Left ventricle myocardium superior (tissue), 1 donor: ENCODE measurements around the gene RASGRF2. TPM values are rescaled to one million over a fixed set of nuclear protein-coding genes. Genes with fewer than 3 reads are reported as not detected.
A peak's percentile ranks its signal among the peaks of the same experiment; 100 is the strongest.
"Not testable (repeated sequence)": the region's sequence is repeated elsewhere in the genome, so short reads cannot be mapped to it uniquely, and the experiment has no call there.

Experiments used
- ATAC-seq: fragments of 200-7000 bp; cut with Tn5 transposase; one replicate; pipeline ENCODE4 v1.9.1; 2020; ENCODE audit warnings: mild to moderate bottlenecking, moderate library complexity
- DNase-seq: peaks from one replicate; pipeline ENCODE4 v3.0.0-alpha.2; 2020
- intact Hi-C: fragments of 100-400 bp; cut with micrococcal nuclease; formaldehyde crosslinking; loops from one replicate; pipeline ENCODE4 v1.11.0; 2022
- total RNA-seq: library from RNA; stranded (reverse); fragmentation: NEBNext Ultra II Directional; extraction: Animal tissue kit (Norgen Biotek cat#: 25700); gene quantifications from one replicate; pipeline ENCODE4 v1.2.1, GENCODE V29; 2021
- donor health status: DM: no; HTN: yes; CAD: no; lungs with severe emphysema.

Gene RASGRF2
- total RNA-seq, 1 donor from 2014 or later, result 6.5 TPM

DNA sequence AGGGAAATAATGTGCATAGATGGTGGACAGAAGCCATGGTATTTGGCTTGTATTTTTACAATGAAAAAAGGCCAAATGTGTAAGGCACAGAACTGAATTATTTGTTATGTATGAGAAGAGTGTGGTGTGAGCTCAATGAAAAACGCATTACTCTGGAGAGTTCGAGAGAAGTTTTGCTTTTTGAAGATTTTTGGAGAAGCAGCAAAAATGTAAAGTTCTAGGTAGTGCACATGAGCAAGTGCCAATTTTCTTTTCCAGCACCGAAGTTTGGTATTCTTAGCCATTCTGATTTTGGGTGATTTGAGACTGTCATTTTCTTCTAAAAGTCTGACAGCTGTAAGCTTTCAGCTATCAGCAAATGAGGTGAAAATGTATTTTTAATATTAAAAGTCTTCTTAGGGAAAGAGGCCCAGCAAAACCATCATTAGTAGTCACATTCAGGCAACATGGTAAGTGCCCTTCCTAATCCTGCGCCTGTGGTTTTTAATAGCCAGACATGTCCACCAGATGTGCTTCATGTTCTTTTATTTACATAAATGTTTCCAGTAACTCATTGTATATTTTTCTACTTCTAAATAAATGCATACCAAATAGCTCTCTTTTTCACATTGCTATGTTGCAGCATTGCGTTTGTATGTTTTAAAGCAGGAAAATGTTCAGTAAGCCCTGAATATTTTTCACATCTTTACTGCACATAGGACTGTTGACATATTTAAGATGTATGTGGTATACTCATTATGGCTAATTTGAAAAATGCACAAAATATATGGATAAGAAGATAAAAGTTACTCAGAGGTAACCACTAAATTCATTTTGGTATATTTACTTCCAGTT, 50.4 kb downstream of the RASGRF2 start:
- ATAC-seq (no peak), DNase-seq (no peak)
- intact Hi-C loops, result no loop called here

DNA sequence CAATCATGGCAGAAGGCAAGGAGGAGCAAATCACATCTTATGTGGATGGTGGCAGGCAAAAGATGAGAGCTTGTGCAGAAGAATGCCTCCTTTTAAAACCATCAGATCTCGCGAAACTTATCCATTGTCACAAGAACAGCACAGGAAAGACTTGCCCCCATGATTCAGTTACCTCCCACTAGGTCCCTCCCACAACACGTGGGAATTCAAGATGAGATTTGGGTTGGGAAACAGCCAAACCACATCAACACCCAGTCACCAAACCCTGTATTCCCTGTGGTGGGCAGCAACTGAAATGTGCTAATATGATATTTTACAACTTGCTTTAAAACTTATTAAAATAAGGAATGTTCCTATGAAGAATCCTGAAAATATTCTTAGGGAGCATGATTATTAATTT, 54.2 kb downstream of the RASGRF2 start:
- intact Hi-C loops, result no loop called here
- DNase-seq, result no peak

DNA sequence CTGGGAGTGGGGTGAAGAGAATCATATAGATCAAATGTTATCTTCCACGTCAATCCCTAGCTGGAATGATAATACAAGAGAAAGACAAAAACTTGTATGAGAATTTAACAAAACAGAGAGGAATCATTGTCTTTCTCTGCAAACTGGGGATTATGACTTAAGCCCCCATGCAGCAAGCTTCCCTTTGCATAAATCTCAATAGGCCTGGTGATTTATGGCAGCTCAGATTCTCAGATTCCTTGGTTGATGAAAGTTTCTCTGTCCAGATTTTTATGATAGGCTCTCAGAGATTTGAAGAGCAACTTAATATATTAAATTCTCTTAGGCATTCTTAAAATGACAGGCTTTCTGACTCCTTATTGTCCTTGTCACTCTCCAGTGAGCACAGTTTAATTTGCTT, 56.0 kb downstream of the RASGRF2 start:
- ATAC-seq (no peak), DNase-seq (no peak)
- intact Hi-C loops, result no loop called here

More for the DNA sequence above, 54.2 kb downstream of the RASGRF2 start:
- ATAC-seq, result no peak

DNA sequence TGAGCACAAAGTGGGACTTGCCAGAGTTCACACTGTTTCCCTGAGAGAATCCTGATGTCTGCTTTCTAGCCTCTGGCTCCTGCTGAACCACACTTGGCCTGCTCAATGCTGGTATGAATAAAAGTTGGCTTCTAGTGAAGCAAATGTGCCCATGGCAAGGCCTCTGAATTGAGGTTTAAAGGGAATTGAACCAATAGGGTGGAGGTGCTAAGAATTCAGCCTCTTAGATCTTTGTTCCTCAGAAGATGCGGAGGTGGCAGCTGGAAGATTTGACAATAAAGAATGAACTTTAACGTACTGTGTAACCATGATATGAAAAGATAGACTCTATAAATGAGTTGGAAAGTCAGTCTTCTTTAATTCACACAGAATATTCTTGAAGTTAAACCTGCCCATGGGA, 57.2 kb downstream of the RASGRF2 start:
- no peak for ATAC-seq
- no peak for DNase-seq
- intact Hi-C loops, result no loop called here

DNA sequence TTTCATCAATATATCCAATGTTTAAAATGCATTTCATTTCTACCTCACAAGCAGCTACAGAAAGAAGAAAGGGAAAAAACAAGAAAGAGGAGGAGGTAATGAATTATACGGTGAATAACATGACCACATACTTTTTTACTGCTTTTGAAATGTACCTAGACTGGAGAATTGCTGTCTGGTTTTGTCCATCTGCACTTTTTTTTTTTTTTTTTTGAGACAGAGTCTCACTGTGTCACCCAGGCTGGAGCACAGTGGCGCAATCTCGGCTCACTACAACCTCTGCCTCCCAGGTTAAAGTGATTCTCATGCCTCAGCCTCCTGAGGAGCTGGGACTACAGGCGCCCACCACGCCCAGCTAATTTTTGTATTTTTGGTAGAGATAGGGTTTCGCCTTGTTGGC, 58.4 kb downstream of the RASGRF2 start:
- DNase-seq, intact Hi-C loops, ATAC-seq: not testable (repeated sequence)

DNA sequence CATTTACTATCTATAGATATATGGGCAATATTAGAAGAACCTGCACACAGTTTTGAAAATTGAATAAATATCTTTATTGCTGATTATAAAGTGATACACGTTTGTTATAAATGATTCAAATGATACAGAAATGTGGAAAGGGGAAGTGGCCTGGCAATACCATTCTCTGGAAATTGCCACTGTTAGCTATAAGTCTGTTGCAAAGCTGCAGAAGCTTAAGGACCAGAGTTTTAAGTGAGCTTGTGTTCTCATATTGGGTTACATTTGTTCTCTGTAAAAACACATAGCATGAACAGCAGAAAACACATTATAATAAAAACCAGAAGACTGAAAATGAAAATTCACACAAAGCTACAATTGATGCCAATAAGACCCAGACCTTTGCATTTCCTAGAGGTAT, 59.6 kb downstream of the RASGRF2 start:
- intact Hi-C loops, result no loop called here
- ATAC-seq, result no peak
- no peak for DNase-seq

DNA sequence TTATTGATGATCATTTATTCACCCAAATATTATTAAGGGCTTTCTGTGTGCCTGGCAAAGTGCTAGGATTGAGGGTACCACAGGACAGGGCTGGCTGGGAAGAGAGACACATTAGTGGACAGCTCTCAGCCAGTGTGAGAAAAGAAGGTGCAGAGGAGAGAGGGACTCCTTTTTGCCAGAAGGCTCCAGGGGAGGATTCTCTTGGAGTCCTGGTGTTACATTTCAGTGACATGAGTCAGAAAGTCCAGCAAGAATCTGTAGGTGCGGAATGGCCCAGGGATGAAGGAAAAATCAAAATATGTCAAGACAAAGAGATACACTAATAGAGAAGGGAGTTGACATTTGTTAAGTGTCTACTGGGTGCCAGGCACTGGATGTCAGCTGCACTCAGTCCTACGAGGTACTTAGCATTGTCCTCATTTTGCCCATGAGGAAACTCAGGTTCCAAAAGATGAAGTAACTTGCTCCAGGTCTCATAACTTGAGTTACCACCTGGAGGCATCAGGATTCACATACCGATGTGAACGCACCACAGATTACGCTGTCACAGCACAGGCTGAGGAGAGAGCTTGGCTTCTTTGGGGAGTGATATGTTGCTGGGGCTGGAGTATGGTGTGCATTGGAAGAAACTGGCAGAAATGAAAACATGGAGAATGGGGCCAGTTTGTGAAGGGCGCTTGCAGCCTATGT, 60.5 kb downstream of the RASGRF2 start:
- intact Hi-C loops, result no loop called here
- ATAC-seq (no peak), DNase-seq (no peak)

DNA sequence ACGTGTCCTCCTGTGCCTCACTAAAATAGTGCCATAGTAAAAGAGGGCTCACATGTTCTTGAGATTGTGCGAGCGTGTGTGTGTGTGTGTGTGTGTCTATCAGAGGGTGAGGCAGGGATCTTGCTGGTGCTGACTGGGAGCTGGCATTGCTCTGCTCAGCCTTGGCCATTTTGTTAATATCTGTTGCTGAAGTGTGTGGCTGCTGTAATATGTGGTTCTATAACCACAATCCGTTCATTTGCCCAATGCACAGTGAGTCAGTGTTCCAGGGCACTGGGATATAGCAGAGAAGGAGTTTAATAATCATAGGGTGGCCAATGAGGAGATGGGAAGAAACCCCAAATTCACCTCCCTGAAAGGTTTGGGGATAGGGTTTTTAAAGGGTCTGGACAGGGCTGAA, 61.3 kb downstream of the RASGRF2 start:
- intact Hi-C loops, result no loop called here
- ATAC-seq, result no peak
- DNase-seq, result no peak

DNA sequence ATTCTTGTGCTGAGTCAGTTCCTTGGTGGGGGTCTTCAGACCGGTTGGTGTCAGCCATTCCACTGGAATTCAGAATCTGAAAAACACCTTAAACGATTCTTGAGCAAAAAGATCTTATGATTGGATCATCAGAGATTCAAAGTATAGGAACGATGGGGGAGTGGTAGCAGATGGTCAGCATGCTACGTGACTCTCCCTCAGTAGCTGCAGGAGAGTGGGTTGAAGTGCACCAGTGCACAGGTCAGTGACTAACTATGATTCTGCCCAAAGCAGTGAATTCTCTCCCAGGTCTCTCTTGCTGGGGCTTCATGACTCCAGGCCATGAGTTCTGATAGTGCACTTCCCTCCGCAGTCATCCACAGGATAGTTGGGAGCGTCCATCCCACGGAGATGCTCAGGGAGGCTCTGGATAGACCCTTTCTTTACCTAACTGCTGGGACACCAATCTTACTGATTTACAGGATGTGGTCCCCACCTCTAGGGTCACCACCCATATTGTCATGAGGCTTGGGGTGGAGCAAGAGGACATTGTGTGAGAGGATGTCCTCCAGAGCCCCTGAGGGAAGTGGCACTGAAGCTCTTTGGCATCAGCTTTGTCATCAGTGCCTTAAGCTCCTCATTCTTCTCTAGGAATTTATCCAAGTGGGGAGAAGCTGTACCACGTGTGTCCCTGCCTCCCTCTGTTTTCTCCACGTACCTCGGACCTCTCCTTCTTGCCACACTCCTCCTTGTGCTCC, 62.0 kb downstream of the RASGRF2 start:
- intact Hi-C loops, result no loop called here
- ATAC-seq (peak; percentile 23), DNase-seq (no peak)

DNA sequence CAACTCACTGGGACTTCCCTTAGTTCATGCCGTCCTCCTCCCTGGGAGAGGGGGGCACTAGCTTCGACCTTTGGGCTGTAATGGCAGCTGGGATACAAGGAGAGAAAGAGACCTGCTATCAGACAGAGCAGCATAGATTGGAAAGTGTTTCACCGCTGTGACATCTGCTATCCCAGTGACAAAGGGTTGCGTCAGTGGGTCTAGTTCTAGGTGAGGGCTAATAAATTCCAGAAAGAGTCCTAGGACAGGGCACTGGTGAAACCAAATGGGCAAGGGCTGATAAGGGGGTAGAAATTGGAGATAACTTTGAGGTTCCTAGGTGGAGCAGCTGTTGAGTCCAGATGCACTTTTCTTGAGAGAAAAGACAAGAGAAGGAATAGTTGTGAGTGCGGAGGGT, 62.5 kb downstream of the RASGRF2 start:
- DNase-seq, result no peak
- ATAC-seq, result no peak
- intact Hi-C loops, result no loop called here

DNA sequence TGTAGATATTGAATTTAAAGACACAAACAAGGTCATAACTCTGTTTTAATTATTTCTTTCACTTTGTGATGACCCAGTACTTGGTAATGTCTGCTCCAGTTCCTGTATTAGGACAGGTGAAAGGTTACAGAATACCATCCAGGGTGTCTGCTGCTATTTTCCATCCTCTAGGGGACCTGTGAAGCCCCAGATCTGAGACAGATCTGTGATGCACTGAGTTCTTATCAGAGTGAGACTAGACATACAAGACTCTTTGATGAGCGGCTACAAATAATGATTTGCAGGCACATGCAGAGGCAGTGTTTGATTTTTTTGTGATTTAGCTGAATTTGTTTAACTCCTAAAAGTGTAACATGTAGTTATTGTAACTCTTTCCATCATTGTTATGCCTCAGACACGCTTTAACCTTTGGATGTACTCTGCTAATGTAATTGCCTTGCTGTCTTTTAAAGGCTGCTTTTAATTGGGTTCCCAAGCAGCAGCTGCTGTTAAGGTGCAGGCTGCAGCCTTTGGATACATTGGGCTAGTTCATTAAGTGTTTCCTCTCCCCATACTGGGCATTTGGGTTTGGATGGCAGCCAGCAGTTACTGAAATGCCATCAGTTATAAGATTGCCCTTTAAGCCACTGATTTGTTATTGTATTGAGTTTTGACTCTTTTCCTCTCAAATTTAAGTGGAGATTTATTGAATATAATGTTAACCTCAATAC, 63.3 kb downstream of the RASGRF2 start:
- no peak for ATAC-seq
- intact Hi-C loops, result no loop called here

DNA sequence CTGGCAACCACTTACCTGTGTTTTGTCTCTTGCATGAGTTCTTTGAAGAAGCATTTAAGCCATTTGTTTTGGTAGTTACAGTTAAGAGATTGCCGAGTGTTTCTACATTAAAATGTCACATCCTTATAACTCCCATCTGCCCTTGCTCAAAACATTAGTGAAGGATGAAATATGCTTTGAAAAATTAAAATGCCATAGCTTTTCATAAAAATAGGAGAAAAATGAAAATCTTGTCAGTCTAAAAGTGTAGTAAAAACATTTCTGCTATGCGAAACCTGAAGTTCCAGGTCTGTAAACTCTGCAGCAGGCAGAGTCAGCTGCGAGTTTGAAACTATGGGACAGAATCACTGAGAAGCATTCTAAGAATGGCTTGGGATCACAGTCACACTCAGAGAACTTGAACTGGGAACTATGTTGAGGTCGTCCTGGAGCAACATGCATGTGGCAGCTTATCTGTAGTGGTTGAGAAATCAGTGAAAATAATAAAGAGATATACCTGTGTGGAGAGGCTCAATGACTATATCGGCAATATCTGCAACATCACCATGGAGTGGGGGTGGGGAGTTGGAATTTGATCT, 67.4 kb downstream of the RASGRF2 start:
- intact Hi-C loops, result no loop called here
- DNase-seq, result no peak
- ATAC-seq, result no peak

More for the DNA sequence above, 63.3 kb downstream of the RASGRF2 start:
- DNase-seq, result no peak

DNA sequence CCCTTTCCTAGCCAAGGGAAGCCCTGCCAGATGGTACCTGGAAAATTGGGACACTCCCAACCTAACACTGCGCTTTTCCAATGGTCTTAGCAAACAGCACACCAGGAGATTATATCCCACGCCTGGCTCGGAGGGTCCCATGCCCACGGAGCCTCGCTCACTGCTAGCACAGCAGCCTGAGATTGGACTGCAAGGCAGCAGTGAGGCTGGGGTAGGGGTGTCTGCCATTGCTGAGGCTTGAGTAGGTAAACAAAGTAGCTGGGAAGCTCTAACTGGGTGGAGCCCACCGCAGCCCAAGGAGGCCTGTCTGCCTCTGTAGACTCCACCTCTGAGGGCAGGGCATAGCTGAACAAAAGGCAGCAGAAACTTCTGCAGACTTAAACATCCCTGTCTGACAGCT, 68.7 kb downstream of the RASGRF2 start:
- ATAC-seq, DNase-seq, intact Hi-C loops: not testable (repeated sequence)

DNA sequence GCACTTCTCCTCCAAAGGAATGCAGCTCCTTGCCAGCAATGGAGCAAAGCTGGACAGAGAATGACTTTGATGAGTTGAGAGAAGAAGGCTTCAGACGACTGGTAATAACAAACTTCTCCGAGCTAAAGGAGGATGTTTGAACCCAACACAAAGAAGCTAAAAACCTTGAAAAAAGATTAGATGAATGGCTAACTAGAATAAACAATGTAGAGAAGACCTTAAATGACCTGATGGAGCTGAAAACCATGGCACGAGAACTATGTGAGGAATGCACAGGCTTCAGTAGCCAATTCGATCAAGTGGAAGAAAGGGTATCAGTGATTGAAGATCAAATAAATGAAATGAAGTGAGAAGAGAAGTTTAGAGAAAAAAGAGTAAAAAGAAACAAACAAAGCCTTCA, 69.6 kb downstream of the RASGRF2 start:
- DNase-seq, ATAC-seq, intact Hi-C loops: not testable (repeated sequence)

DNA sequence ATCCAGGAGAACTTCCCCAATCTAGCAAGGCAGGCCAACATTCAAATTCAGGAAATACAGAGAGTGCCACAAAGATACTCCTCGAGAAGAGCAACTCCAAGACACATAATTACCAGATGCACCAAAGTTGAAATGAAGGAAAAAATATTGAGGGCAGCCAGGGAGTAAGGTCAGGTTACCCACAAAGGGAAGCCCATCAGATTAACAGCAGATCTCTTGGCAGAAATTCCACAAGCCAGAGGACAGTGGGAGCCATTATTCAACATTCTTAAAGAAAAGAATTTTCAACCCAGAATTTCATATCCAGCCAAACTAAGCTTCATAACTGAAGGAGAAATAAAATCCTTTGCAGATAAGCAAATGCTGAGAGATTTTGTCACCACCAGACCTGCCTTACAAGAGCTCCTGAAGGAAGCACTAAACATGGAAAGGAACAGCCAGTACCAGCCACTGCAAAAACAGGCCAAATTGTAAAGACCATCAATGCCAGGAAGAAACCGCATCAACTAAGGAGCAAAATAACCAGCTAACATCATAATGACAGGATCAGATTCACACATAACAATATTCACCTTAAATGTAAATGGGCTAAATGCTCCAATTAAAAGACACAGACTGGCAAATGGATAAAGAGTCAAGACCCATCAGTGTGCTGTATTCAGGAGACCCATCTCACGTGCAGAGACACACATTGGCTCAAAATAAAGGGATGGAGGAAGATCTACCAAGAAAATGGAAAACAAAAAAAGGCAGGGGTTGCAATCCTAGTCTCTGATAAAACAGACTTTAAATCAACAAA, 70.3 kb downstream of the RASGRF2 start:
- ATAC-seq, intact Hi-C loops: not testable (repeated sequence)

DNA sequence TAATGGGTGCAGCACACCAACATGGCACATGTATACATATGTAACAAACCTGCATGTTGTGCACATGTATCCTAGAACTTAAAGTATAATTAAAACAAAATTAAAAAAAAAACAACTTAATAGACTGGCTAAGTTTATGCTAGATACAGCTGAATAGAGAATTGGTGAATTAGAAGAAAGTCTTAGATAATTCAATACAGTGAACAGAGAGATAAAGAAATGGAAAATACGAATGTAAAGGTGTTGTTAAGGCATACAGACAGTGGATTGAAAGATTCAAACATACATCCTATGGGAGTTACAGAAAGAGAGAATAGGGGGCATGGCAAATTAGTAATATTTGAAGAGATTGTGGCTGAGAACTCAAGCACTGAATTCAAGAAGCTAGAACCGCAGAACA, 75.4 kb downstream of the RASGRF2 start:
- DNase-seq (no peak), ATAC-seq (no peak)
- intact Hi-C loops, result no loop called here

More for the DNA sequence above, 70.3 kb downstream of the RASGRF2 start:
- not testable (repeated sequence) for DNase-seq

DNA sequence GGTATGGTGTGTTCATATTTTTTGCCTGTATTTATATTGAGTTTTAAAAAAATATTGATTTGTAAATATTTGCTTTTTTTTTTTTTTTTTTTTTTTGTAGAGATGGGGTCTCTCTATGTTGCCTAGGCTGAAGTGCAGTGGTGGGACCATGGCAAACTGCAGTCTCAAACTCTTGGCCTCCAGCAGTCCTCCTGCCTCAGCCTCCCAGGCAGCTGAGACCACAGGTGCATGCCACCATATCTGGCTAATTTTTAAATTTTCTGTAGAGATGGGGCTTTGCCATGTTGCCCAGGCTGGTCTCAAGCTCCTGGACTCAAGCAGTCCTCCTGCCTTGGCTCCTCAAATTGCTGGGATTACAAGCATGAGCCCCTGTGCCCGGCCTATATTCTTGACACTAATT, 78.3 kb downstream of the RASGRF2 start:
- DNase-seq (no peak), ATAC-seq (no peak)
- intact Hi-C loops, result no loop called here

DNA sequence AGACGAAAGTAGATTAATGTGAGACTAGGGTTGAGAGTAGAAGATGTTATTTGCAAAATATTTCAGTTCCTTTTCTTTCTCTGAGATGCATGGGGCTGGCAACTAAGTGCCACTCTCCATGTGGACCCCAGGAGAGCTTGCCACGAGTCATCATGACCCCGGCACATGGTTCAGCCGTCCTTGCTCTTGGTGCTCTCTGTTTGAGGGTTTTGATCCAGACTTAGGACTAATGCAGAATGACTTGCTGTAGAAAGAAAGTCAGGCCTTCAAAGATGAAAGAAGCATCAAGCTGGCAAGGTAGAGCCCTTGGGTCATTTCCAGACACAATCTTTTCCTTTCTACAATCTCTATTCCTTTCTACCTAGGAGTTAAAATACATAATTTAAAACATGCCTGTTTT, 84.7 kb downstream of the RASGRF2 start:
- DNase-seq (no peak), ATAC-seq (no peak)
- intact Hi-C loops, result no loop called here
